H7 (cell line): ENCODE results near the gene PPP2R2C. TPM values are rescaled to one million over a fixed set of nuclear protein-coding genes. Genes with fewer than 3 reads are reported as not detected.
A peak's percentile ranks its signal among the peaks of the same experiment; 100 is the strongest.

ENCODE experiments used
- DNase-seq: peaks from one replicate; pipeline ENCODE4 v3.0.0; 2012
- H3K27me3 ChIP-seq: 2 replicates; pipeline ENCODE4 v1.6.0; 2011; ENCODE audit warnings: mild to moderate bottlenecking, low read length; ENCODE audit not compliant: control insufficient read depth, insufficient read depth
- H3K36me3 ChIP-seq: replicated peaks from 2 replicates; pipeline ENCODE4 v1.5.1; 2011; ENCODE audit warnings: low read length; ENCODE audit not compliant: control insufficient read depth, insufficient read depth
- H3K4me3 ChIP-seq: 2 replicates; pipeline ENCODE4 v1.5.1; 2011; ENCODE audit warnings: low read depth, mild to moderate bottlenecking, control low read depth, low read length, moderate library complexity; ENCODE audit not compliant: insufficient read depth
- total RNA-seq: library from RNA; depleted of rRNA; stranded (reverse); fragments of >200 nt; shearing (Covaris generic); gene quantifications from 2 replicates; pipeline ENCODE4 v1.2.3, GENCODE V29; 2014

PPP2R2C gene
- total RNA-seq, 1 experiment from 2014 or later: 7.6 TPM

- Histone ChIP-seq H3K36me3 (no peaks in the 10 kb centered on the region), H3K27me3 (no peaks in the 10 kb centered on the region), H3K4me3 (no peak overlapping the region)
- DNase-seq: no peak
Observed at GRCh38 chr4:6500481-6501140, 28.2 kb upstream of the PPP2R2C start.

GRCh38 chr4:6499238-6499600 is 26.8 kb upstream of the PPP2R2C start:
- H3K27me3 ChIP-seq: no peaks in the 10 kb centered on the region
- DNase-seq: no peak
- H3K4me3 ChIP-seq: no peak overlapping the region
- no peaks in the 10 kb centered on the region for H3K36me3 ChIP-seq

GRCh38 chr4:6498511-6499237 is 26.3 kb upstream of the PPP2R2C start:
- DNase-seq: no peak
- Histone ChIP-seq H3K36me3 (no peaks in the 10 kb centered on the region), H3K4me3 (no peak overlapping the region), H3K27me3 (no peaks in the 10 kb centered on the region)

DNA sequence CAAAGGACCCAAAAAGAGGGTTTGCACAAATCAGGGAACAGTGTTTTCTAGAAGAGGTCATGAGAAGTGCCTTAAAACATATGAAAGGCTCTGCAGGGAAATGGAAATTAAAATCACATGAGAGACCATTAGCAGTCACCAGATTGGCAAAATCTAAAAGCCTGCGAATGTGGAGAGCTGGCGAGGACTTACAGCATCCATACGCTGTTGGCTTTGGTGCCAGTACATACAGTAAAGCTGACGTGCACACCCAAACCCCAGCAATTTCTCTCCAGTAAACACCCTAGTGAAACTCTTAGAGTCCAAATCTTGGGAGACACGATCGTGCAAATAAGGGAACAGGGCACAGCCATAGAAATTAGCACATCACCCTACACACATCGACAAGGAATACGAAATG is 25.4 kb upstream of the PPP2R2C start:
- Histone ChIP-seq H3K36me3 (no peaks in the 10 kb centered on the region), H3K27me3 (no peaks in the 10 kb centered on the region), H3K4me3 (no peak overlapping the region)
- DNase-seq: no peak

DNA sequence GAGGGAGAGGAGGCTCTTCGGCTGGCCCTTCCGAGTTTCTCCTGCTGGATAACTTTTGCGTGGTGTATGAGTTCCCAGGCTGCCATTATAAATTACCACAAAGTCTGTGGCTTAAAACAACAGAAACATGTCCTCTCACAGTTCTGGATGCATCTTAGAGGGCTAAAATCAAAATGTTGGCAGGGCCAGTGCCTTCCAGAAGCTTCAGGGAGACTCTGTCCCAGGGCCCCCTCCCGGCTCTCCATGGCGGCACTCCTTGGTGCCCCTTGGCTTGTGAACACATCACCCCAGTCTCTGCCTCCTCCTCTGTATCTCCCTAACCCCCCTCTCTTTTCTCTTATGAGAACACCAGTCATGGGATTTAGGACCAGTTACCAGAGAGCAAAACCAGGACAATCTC is 23.3 kb upstream of the PPP2R2C start:
- no peak overlapping the region for H3K4me3 ChIP-seq
- H3K36me3 ChIP-seq: no peaks in the 10 kb centered on the region
- H3K27me3 ChIP-seq: no peaks in the 10 kb centered on the region
- no peak for DNase-seq

DNA sequence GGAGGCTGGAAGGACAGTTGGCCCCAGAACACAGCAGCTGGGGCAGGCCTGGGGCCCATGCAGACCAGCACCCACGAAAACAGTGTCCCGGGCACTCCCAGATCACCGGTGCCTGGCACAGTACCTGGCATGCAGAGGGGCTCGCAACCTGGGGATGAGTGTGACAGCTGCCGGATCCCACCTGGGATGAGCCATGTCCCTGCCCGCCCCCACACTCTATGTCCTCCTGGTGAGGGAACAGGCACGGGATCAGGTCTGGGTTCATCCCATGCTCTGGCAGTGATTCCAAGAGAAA is 22.8 kb upstream of the PPP2R2C start:
- H3K4me3 ChIP-seq: no peak overlapping the region
- H3K27me3 ChIP-seq: no peaks in the 10 kb centered on the region
- H3K36me3 ChIP-seq: no peaks in the 10 kb centered on the region
- no peak for DNase-seq

DNA sequence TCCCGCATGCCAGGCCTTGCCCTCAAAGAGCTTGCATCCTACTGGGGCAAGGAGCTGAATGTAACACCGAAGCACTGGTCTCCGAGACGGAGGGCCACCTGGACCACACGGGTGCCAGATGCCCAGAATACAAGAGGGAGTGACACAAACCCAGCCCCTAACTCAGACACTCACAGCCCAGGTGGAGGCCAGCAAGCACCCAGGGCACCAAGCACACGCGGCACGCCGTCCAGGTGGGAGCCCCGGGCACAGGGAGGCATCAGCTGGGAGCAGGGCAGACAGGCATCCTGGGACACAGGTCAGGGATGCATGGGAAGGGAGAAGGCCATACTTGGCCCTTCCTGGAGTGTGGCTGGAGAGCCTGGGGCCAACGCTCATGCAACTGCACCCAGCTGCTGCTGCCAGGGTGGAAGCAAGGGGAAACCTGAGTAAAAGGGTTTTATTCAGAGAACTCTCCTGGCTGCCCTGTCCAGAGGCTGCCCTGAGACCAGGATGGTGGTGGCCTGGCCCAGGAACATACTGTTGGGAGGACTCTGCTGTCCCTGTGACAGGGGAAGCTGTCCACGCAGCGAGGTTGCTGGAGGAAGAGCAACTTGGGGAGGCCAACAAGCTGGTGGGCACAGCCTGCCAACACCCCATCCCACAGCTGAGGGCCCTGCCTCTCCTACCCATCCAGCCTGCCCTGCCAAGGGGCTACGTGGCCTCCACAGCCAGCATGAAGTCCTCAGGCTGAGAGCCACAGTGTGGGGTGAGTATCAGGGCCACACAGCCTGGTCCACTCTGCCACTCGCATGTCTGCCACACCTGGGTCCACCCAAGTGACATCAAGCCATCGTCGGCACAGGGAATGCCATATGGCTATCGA is 22.2 kb upstream of the PPP2R2C start:
- no peaks in the 10 kb centered on the region for H3K36me3 ChIP-seq
- no peak overlapping the region for H3K4me3 ChIP-seq
- DNase-seq: no peak
- no peaks in the 10 kb centered on the region for H3K27me3 ChIP-seq

GRCh38 chr4:6493658-6494304 is 21.4 kb upstream of the PPP2R2C start:
- H3K4me3 ChIP-seq: no peak overlapping the region
- DNase-seq: peak; percentile 64

DNA sequence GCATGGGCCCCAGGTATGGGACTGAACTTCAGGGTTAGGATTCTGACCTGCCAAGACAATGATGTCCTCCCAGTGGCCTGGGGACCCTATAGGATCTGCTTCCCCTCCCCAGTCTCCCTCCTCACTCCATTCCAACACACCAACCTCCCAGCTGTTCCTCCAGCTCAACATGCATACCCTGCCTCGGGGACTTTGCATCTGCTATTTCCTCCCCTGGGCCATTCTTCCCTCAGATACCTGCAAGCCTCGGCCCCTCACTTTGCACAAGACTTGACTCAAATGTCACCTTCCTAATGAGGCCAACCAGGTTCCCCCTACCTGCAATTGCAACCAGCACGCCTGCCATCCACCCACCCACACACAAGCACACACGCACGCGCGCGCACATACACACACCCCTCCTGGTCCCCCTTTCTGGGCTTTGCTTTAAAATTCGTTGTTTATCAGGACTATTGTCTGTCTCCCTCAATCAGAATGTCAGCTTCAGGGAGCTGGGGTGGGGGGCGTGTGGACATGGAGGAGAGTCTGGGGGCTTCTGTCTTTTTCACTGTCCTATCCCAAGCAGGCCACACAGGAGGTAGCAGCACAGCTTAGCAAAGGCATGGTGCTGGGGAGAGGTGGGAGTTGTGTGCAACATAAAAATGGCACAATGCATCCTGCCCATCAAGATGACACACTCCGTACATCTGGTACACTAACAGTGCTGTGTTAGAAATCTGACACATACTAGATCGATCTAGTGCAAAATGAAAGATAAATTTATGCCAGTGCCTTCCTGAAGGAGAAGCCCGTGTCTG is 20.6 kb upstream of the PPP2R2C start:
- Histone ChIP-seq H3K4me3 (no peak overlapping the region), H3K36me3 (no peaks in the 10 kb centered on the region), H3K27me3 (no peaks in the 10 kb centered on the region)
- no peak for DNase-seq

More at GRCh38 chr4:6493658-6494304, 21.4 kb upstream of the PPP2R2C start:
- Histone ChIP-seq H3K27me3 (no peaks in the 10 kb centered on the region), H3K36me3 (no peaks in the 10 kb centered on the region)

GRCh38 chr4:6492027-6492590 is 19.7 kb upstream of the PPP2R2C start:
- Histone ChIP-seq H3K36me3 (no peaks in the 10 kb centered on the region), H3K4me3 (no peak overlapping the region), H3K27me3 (no peaks in the 10 kb centered on the region)
- DNase-seq: no peak

DNA sequence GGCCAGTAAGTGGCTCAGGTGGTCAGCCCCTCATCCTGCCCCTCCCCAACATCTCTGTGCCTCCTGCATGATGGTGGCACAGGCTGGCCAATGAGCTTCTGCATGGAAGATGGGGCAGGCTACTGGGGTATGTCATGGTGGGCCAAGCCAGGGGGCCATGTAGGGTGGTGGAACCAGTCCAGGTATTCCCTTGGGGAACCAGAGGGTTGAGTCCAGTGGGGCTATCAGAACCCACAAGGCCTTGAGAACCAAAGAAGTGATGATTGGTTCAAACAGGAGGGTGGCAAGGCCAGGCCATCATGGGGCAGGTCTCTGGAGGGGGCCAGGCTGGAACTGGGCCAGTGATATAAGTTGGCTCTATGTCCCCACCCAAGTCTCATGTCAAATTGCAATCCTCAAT is 18.8 kb upstream of the PPP2R2C start:
- Histone ChIP-seq H3K4me3 (no peak overlapping the region), H3K27me3 (no peaks in the 10 kb centered on the region), H3K36me3 (no peaks in the 10 kb centered on the region)
- no peak for DNase-seq

DNA sequence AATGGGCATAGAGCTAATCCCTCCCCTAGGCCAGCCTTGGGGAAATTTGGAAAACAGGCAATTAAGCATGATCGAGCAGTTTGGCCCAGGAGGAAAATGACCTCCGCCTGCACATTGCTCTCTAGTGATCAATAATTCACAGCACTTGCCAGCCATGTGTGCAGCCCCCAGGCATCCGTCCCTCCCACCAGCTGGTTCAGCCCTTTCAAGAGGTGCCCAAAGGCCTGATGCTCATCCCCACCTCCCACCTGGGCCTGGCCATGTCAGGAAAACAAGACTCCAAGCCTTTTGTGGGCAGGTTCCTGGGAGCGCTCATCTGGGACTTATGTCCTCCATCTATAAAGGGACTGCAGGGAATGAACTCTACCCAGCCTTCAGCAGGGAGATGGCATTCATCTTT is 17.5 kb upstream of the PPP2R2C start:
- H3K4me3 ChIP-seq: no peak overlapping the region
- DNase-seq: no peak
- H3K36me3 ChIP-seq: no peaks in the 10 kb centered on the region
- H3K27me3 ChIP-seq: no peaks in the 10 kb centered on the region

- no peak for DNase-seq
- Histone ChIP-seq H3K4me3 (no peak overlapping the region), H3K36me3 (no peaks in the 10 kb centered on the region), H3K27me3 (no peaks in the 10 kb centered on the region)
Observed at GRCh38 chr4:6487466-6487865, 15.1 kb upstream of the PPP2R2C start.
